ENCODE data around the gene AGBL4. TPM values are rescaled to one million over a fixed set of nuclear protein-coding genes. Genes with fewer than 3 reads are reported as not detected.

AGBL4 gene
- total and polyA plus RNA-seq, 9 of the 15 experiments (the other 6 are each of a cell fraction or from before 2014, with no cell fraction given), result 0.11 TPM; not detected in 7

DNA sequence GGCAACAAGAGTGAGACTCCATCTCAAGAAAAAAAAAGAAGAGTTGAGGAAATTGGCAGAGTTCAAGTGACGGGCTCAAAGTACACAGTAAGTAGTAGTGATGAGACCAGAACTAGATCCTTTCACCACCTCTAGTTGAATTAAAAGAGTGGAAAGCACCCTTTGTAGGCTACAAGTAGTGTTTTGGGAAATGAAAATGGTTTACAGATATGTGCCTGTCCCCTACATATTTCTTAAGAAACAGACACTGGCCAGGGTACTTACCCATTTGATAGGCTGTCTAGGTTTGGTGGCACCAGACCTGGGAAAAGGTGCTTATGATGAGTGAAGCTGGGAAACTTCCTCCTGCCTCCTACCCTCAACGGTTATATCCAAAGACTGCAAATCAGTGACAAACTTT lies 1083.4 kb downstream of the AGBL4 start:
- Histone ChIP-seq H3K36me3 (ENCODE audit: control insufficient read depth, insufficient read depth, low read length) (no peaks in the 10 kb centered on the region), H3K27me3 (ENCODE audit: control insufficient read depth in 2 of 2, insufficient read depth in 2 of 2, low read length in 2 of 2) (no peaks in the 10 kb centered on the region), H3K9me3 (replicated peaks; ENCODE audit: control insufficient read depth, insufficient read depth, low read depth, low read length) (no peaks in the 10 kb centered on the region; the same call in 1 of the 2 replicates), H3K9ac (ENCODE audit: insufficient read depth in 1 of 2, low read depth in 2 of 2, low read length in 2 of 2) (no peak overlapping the region), H3K79me2 (ENCODE audit: control insufficient read depth, insufficient read depth, low read length) (no peaks in the 10 kb centered on the region), H3K9me1 (ENCODE audit: control insufficient read depth, insufficient read depth, low read length) (no peaks in the 10 kb centered on the region), H2AFZ (ENCODE audit: low read depth, low read length) (no peak overlapping the region), H3K27ac (ENCODE audit: extremely low read depth, low read depth, low read length) (no peak overlapping the region), H3K4me1 (replicated peaks in 1 of 2; ENCODE audit: control insufficient read depth in 2 of 2, insufficient read depth in 2 of 2, low read length in 2 of 2) (no peaks in the 10 kb centered on the region), H4K20me1 (replicated peaks; ENCODE audit: control insufficient read depth, insufficient read depth, low read length) (no peaks in the 10 kb centered on the region), H3K4me2 (ENCODE audit: insufficient read depth, low read length) (no peak overlapping the region), H3K4me3 (no peak overlapping the region)
- 0% methylated on average over 2 of the region's 2 CpGs for WGBS (ENCODE audit: insufficient coverage, low coverage, missing lambda C conversion rate)
- ChIA-PET POLR2A (interaction anchor here (0.6 kb wide), 1 partner anchor 33 kb away, joined by 3 read pairs; no protein-coding TSS in a partner anchor), CTCF (ENCODE audit: low intra/inter-chr PET ratio) (no interaction called here)
- BruUV-seq (replicated peaks), result no TSS peak
- no peak for FAIRE-seq
- no peak for ATAC-seq
- in situ Hi-C loops (cut with MboI), result no loop called here
- DNase-seq (ENCODE audit: extremely low read depth in 1 of 4, low spot score in 3 of 4), result no peak
- intact Hi-C loops (cut with micrococcal nuclease), result no loop called here
- TF ChIP-seq DMBX1 (CRISPR knock-in tag; IDR thresholded peaks at IDR 0.05; ENCODE audit: borderline replicate concordance), result no peak
- no peak for TF ChIP-seq U2AF1 (optimal IDR thresholded peaks at IDR 0.05; ENCODE audit: low read depth, low read length)
- TF ChIP-seq, protein P1, sequence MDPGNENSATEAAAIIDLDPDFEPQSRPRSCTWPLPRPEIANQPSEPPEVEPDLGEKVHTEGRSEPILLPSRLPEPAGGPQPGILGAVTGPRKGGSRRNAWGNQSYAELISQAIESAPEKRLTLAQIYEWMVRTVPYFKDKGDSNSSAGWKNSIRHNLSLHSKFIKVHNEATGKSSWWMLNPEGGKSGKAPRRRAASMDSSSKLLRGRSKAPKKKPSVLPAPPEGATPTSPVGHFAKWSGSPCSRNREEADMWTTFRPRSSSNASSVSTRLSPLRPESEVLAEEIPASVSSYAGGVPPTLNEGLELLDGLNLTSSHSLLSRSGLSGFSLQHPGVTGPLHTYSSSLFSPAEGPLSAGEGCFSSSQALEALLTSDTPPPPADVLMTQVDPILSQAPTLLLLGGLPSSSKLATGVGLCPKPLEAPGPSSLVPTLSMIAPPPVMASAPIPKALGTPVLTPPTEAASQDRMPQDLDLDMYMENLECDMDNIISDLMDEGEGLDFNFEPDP (CRISPR knock-in tag; IDR thresholded peaks at IDR 0.05), result no peak
- no peak for TF ChIP-seq ZNF146 (CRISPR knock-in tag; IDR thresholded peaks at IDR 0.05; ENCODE audit: unreplicated experiment)
- TF ChIP-seq GATAD2A (IDR thresholded peaks at IDR 0.05), result no peak
- no peak for TF ChIP-seq RBBP5 (IDR thresholded peaks at IDR 0.05; ENCODE audit: borderline replicate concordance, insufficient read depth, low read length, poor library complexity, severe bottlenecking)
- no peak for TF ChIP-seq NBN (IDR thresholded peaks at IDR 0.05; ENCODE audit: low read depth)
- TF ChIP-seq, protein P2, sequence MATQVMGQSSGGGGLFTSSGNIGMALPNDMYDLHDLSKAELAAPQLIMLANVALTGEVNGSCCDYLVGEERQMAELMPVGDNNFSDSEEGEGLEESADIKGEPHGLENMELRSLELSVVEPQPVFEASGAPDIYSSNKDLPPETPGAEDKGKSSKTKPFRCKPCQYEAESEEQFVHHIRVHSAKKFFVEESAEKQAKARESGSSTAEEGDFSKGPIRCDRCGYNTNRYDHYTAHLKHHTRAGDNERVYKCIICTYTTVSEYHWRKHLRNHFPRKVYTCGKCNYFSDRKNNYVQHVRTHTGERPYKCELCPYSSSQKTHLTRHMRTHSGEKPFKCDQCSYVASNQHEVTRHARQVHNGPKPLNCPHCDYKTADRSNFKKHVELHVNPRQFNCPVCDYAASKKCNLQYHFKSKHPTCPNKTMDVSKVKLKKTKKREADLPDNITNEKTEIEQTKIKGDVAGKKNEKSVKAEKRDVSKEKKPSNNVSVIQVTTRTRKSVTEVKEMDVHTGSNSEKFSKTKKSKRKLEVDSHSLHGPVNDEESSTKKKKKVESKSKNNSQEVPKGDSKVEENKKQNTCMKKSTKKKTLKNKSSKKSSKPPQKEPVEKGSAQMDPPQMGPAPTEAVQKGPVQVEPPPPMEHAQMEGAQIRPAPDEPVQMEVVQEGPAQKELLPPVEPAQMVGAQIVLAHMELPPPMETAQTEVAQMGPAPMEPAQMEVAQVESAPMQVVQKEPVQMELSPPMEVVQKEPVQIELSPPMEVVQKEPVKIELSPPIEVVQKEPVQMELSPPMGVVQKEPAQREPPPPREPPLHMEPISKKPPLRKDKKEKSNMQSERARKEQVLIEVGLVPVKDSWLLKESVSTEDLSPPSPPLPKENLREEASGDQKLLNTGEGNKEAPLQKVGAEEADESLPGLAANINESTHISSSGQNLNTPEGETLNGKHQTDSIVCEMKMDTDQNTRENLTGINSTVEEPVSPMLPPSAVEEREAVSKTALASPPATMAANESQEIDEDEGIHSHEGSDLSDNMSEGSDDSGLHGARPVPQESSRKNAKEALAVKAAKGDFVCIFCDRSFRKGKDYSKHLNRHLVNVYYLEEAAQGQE (IDR thresholded peaks at IDR 0.05; ENCODE audit: borderline replicate concordance), result no peak
- TF ChIP-seq, protein P2 (CRISPR knock-in tag; IDR thresholded peaks at IDR 0.05; ENCODE audit: low read depth), result no peak
- no peak for TF ChIP-seq NCOR1 (IDR thresholded peaks at IDR 0.05)
- TF ChIP-seq, protein P3, sequence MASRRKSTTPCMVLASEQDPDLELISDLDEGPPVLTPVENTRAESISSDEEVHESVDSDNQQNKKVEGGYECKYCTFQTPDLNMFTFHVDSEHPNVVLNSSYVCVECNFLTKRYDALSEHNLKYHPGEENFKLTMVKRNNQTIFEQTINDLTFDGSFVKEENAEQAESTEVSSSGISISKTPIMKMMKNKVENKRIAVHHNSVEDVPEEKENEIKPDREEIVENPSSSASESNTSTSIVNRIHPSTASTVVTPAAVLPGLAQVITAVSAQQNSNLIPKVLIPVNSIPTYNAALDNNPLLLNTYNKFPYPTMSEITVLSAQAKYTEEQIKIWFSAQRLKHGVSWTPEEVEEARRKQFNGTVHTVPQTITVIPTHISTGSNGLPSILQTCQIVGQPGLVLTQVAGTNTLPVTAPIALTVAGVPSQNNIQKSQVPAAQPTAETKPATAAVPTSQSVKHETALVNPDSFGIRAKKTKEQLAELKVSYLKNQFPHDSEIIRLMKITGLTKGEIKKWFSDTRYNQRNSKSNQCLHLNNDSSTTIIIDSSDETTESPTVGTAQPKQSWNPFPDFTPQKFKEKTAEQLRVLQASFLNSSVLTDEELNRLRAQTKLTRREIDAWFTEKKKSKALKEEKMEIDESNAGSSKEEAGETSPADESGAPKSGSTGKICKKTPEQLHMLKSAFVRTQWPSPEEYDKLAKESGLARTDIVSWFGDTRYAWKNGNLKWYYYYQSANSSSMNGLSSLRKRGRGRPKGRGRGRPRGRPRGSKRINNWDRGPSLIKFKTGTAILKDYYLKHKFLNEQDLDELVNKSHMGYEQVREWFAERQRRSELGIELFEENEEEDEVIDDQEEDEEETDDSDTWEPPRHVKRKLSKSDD (conservative IDR thresholded peaks at IDR 0.05; ENCODE audit: low read length), result no peak
- no peak for TF ChIP-seq FOXJ3 (CRISPR knock-in tag; IDR thresholded peaks at IDR 0.05)
